CD4-positive, alpha-beta T cell treated with Interleukin-17A for 4 hours (primary cell): ENCODE data around the gene VSTM1.
"Not testable (repeated sequence)": the region's sequence is repeated elsewhere in the genome, so short reads cannot be mapped to it uniquely, and the experiment has no call there.

Experiments
- DNase-seq: peaks from one replicate; pipeline ENCODE4 v3.0.0-alpha.2; 2020; ENCODE audit warnings: mixed read lengths

The VSTM1 gene, protein sequence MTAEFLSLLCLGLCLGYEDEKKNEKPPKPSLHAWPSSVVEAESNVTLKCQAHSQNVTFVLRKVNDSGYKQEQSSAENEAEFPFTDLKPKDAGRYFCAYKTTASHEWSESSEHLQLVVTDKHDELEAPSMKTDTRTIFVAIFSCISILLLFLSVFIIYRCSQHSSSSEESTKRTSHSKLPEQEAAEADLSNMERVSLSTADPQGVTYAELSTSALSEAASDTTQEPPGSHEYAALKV

DNA sequence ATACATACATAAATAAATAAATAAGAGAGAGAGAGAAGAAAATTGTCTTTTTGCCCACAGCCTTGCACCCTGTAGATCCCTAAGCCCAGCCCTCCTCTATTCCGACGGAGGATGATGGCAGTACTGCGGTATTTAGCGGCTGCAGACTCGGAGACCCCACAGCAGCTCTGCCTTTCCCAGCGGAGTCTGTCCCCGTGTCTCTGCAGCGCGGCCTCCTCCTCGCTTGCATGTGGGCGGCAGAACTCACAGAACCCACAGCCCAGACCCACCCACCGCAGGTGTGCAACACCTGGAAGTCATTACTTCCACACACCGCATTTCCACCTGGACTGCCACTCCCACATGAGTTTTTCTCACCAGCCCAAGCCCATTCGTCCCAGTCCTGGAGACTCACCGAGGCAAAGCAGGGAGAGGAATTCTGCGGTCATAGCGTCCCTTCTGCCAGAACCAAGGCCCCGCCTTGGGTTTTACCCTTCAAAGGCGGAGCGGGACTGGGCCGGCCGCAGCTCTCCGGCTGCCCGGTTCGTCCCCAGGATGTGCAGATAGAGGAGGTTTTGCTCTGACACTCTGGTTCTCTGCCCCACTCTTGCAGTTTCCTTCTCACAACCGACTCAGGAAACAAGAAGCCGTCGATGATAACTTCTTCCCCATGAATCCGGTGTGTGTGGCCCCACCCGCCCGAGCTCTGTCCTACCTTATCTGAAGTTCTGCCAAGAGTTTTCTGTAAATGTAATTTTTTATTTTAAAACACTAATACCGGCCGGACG is at the start of gene VSTM1:
VSTM1 (minus strand) TSS at position 548 of the 767 bp plus-strand sequence; CDS start at position 428, 120 bp downstream.
- DNase-seq: no peak

DNA sequence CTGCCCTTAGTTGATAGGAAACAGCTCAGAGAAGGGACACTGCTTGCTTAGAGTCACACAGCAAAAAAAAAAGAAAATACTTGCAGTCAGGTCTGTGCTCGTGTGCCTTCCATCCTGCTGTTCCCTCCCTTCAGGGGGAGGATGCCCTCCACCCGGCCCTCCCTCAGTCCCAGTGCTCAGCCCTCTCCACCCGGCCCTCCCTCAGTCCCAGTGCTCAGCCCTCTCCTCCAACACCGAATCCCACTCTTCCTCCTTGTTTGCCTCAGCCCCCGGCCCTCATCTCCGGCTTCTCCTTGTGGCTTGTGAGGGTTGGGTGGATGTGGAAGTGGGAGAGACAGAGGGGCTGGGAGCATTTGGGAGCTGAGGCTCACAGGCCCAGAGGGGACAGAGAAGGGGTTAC is 46.0 kb upstream of the VSTM1 start:
- DNase-seq: no peak

DNA sequence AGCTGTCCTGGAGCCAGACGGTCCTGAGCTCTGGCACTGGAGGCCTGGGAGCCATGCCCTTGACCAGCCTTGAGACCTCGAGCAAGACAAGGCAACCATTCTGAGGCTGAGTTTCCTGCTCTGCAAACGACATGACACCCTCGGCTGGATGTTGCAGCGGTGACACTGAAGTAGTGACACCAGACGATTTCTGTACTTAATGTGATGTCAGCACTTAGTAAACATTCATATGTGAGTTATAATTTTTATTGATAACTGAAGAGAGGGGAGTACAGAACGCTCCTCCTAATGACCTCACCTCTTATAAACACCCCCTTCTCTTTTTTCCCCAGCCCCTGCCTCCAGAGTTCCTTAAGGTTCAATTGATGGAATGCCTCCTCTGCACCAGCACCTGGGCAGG is 44.8 kb upstream of the VSTM1 start:
- no peak for DNase-seq

DNA sequence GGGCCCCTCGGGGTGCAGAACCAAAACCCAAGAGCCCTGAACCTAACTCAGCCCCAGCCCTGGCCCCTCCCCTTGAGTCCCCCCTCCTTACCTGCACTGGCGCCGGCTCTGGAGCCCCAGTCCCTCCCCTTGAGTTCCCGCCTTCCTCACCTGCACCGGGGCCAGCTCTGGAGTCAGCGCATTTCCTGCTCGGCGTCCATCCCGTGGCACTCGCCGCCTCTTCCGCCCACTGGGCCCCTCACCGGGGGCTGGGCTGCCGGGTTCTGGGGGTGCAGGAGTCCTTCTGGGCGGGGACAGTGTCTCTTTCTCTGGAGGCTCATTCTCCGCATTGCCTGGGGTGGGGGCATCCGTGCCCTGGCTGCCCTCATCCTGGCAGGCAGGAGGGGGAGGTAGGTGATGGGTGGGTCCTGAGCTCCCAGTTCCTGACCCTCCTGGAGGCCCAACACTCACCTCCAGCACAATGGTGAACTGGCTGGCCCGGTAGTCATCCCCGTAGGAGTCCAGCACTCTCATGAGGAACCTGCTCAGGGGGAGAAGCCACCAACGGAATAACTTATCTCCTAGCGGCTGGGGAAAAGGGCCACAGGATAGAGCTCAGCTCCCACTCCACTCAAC is 44.3 kb upstream of the VSTM1 start:
- DNase-seq: no peak

DNA sequence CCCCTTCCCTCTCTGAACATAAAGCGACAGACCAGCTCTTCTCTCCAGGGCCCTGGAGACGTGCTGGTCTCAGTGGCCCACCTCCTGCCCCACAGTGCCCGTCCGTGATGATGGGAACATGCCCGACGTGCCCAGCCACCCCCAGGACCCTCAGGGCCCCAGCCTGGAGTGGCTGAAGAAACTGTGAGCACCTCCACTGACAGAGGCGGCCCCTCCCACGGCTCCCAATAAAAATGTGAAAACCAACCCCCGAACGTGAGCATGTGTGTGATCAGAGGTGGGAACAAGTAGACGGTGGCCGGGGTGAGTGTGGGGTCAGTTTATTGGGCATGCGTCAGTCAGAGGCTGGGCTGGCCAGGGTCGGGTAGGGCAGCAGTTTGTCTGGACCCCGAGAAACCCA is 43.0 kb upstream of the VSTM1 start:
- no peak for DNase-seq

DNA sequence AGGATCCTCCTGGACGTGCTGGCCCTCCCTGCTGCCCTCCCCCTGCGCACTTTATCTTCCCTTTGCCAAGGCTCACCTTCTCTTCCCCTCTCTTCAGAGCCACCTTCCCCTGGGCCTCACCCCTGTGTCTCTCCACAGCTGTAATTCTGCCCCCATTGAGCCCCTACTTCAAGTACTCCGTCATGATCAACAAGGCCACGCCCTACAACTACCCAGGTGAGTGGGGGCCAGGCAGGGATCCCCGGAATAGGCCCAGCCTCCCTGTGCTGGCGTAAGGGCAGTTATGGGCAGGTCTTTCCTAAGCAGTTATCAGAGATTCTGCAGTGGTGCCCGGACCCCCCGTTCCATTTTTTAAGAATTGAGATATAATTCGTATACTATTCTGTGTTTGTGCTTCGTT is 42.1 kb upstream of the VSTM1 start:
- no peak for DNase-seq

DNA sequence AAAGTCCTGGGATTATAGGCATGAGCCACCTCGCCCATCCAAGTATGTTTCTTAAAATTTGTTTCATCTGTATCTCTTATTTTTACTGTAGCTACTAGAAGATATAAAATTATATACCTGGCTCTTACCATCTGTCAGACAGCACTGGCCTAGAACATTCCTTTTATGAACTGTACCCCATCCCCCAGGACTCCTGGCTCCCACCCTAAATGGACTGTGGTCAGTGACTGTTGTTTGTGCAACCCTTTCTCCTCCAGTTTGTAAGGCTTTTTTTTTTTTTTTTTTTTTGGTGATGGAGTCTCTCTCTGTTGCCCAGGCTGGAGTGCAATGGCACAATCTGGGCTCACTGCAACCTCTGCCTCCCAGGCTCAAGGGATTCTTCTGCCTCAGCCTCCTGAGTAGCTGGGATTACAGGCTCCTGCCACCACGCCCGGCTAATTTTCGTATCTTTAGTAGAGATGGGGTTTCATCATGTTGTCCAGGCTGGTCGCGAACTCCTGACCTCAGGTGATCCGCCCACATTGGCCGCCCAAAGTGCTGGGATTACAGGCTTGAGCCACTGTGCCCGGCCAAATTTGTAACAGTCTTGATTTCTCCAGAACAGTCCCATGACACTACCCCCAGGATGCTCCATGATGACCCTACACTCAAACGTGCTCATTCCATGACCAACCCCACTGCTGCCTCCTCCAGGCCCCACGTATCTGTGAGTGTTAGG is 41.5 kb upstream of the VSTM1 start:
- no peak for DNase-seq

DNA sequence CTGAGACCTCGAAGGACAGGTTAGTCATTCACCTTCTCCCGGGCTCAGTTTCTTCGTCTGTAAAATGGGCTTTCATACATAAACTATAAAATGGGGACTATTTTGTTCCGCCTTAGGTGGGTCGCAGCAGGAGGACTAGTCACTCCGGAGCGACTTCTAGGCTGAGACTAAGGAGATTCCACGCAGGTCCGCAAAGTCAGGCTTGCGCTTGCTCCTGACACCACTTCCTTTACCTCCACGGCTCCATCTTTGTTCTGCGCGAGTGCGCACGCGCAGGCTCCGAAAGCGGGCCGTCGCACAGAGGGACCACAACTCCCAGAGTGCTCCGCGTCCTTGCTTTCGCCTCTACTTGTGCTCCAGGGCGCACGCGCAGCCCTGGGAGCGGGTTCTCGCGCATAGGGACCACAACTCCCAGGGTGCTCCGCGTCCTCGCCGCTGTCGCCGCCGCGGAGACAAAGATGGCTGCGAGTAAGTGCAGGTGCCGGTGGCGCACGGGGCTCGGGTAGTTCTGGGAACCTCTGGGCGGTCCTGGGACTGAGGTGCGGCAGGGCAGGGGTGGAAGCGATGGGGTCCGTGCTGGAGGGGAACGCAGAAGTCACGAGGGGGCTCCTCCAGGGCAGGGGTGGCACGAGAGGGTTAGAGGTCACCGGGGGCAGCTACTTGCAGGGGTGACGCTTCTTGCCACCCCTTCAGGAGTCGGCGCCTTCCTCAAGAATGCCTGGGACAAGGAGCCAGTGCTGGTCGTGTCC is 38.9 kb upstream of the VSTM1 start, which contains the start of gene NDUFA3:
NDUFA3 (plus strand) TSS at position 435 of the 749 bp plus-strand sequence; CDS start at position 459, 24 bp downstream.
- DNase-seq: peak; percentile 97

DNA sequence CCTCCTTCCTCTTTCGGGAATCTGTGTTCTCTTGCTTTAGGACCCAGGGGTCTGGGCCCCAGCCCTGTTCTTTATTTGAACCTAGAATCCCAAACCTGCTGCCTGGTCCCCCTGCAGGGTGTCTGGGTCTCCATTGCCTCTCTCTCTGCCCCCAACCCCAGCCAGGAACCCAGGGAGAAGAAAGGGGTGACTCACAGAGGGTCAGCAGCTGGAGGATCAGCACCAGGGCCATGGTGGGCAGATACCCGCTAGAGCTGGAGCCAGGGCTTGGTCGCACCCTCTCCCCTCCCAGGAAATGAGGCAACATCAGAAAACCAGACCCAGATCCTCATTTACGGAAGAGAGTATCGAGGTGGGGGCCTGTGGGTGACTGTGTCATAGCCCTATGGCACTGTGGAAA is 36.9 kb upstream of the VSTM1 start, which contains the start of gene OSCAR:
OSCAR (minus strand) TSS at position 243 of the 400 bp plus-strand sequence; CDS start at position 232, 11 bp downstream.
- no peak for DNase-seq

DNA sequence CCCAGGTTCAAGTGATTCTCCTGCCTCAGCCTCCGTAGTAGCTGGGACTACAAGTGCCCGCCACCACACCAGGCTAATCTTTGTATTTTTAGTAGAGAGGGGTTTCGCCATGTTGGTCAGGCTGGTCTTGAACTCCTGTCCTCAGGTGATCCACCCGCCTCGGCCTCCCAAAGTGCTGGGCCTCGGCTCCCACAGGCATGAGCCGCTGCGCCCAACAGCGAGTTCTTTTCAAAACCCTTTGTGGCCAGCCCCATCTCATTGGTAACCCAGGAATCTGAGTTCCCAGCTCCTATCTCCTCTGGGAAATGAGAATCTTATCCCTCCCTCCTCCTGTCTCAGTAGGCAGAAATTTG is 36.2 kb upstream of the VSTM1 start:
- not testable (repeated sequence) for DNase-seq

DNA sequence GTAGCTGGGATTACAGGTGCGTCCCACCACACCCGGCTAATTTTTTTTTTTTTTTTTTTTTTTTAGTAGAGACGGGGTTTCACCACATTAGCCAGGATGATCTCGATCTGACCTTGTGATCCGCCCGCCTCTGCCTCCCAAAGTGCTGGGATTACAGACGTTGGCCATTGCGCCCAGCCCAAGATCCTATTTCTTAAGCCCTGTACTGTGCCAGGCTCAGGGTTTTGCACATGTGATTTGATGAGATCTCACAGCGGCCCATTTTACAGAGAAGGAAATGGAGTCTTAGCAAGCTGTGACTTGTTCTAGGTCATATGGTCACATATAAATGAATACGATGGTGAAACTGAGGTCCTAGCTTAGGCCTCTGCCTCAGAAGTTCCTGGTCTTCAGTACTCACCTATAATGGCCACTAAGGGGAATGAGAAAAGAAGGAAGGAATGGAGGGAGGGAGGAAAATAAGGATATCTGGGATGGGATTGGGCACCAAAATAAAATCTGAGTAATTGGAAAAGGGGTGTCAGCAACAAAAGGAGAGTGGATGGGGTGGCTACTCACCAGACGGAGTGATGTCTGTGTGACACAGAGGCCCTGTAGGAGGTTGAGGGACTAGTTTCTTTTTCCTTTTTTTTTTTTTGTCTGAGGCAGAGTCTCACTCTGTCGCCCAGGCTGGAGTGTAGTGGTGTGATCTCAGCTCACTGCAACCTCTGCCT is 35.6 kb upstream of the VSTM1 start:
- no peak for DNase-seq

DNA sequence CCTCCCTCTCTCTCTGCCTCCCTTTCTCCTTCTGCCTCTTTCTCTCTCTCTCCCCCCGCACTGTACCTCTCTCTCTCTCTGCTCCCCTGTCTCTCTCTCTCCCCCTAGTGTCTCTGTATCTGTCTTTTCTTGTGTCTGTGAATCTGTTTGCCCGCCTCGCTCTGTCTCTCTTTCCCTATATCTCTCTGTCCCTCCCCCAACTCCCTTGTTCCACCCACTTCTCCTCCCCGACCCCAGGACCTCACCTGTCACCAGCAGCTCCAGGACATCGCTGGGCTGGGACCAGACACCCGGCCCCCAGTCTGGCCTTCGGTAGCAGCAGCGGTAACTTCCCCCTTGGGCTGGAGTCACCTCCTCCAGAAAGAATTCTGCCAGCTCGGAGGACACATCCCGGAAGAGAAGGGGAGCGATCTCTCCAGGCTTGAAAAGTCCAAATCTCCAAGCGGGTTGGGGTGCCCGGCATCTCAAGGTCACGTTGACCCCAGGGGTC is 33.0 kb upstream of the VSTM1 start:
- peak; percentile 28 for DNase-seq

DNA sequence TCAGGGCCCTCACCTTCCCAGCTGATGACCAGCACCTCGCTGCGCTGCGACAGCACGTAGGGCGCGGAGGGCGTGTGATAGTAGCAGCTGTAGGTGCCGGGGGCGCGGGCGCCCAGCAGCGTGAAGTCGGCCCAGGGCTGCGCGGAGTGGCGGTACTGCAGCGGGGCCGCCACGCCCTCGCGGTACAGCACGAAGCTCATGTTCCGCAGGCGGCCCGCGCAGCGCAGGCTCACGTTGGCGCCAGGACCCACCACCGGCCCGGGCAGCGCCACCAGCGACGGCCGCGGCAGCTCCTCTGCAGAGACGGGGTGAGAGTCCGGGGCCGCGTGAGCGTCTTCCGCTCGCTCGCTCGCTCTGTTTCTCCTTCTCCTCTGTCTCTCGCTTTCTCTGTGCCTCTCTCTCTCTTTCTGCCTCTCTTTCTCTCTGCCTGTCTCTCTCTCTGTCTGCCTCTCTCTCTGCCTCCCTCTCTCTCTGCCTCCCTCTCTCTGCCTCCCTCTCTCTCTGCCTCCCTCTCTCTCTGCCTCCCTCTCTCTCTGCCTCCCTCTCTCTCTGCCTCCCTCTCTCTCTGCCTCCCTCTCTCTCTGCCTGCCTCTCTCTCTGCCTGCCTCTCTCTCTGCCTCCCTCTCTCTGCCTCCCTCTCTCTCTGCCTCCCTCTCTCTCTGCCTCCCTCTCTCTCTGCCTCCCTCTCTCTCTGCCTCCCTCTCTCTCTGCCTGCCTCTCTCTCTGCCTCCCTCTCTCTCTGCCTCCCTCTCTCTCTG is 32.3 kb upstream of the VSTM1 start:
- peak; percentile 72 for DNase-seq

DNA sequence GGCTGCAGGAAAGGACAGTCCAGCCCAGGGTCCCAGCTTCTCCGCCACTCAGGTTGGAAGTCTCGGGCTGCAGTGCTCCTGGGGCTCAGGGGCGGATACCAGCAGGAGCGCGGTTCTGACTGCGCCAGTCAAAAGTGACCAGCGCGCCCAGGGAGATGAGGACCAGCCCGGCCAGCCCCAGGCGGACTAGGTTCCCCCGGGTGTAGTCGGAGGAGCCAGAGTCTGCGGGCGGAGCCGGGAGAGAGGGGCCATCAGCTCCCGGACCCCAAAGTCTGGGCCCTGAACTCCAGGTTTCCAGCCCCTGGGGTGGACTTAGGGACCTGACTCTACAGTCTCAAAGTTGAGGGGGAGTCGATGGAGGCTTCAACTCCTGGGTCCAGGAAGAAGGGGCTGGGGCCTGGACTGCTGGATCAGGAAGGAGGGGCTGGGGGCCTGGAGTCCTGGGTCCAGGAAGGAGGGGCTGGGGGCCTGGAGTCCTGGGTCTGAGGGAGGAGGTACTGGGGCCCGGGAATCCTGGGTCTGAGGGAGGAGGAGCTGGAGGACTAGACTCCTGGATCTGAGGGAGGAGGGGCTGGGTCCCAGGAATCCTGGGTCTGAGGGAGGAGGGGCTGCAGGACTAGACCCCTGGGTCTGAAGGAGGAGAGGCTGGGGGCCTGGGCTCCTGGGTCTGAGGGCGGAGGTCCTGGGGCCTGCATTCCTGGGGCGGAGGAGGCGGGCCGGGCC is 31.6 kb upstream of the VSTM1 start:
- no peak for DNase-seq

DNA sequence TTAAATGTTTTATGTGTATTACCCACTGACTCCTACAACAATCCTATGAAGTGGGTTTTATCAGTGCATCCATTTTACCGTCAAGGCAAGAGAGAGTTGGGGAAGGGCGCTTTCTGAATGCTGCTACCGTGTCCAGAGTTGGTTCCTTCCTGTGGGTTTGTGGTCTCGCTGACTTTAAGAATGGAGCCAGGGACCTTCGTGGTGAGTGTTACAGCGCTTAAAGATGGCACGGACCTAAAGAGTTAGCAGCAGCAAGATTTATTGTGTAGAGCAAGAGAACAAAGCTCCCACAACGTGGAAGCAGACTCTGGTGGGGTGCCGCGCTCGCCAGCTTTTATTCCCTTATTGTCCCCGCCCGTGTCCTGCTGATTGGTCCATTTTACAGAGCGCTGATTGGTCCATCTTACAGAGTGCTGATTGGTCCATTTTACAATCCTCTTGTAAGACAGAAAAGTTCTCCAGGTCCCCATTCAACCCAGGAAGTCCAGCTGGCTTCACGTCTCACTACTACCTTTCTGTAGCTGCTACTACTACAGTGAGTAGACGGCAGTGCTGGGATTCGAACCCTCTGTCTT is 30.8 kb upstream of the VSTM1 start:
- no peak for DNase-seq

DNA sequence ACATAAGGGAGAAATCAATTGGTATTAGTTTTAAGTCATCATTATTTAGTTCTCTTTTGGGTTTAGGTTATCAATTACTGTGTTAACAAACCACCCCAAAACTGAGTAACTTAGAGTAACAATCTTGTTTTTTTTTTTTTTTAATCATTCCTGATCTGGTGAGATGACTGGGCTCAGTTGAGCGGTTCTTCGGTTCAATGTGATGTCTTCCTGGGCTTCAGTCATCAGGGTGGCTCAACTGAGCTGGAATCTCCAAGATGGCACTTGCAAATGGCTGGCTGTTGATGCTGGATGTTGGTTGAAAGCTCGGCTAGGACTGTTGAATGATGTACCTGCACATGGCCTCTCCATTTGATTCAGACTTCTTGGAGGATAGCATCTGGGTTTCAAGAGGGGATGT is 20.7 kb upstream of the VSTM1 start:
- no peak for DNase-seq

DNA sequence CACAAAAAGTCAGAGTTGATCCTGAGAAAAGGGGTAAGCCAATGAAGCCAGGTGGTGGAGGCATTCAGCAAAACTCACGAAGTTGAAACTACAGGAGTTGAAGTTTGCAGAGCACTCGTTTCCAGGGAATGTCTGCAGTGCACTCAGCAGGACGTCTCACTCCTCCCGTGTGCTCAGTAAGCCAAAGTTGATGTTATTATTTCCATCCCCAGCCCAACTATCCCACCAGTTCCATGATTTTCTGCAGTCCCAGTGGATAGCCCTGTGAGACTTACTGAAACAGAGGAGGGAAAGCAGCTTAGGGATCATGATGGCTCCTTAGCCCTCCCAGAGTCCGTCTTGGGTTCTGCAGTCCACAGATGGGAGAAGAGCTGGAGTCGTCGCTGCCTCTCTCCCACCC is 17.3 kb upstream of the VSTM1 start, which contains the start of gene TARM1:
TARM1 (minus strand) TSS at position 334 of the 400 bp plus-strand sequence; CDS start at position 309, 25 bp downstream.
- no peak for DNase-seq

DNA sequence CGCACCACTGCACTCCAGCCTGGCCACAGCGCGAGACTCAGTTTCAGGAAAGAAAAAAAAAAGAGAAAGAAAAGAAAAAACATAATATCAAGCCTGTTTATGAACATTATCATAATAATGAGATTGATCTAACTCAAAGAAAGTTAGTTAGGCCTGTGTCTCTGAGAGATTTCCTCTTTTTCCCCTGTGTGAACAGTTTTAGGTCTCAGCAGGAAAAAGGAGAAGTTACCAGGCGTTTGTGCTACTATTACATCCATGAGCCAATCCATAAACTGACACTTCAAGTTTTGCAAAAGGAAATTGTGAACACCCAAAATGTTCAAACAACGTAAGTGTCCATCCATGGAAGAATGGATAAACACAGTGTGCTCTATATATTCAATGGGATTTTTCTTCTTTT is 13.6 kb upstream of the VSTM1 start:
- no peak for DNase-seq

DNA sequence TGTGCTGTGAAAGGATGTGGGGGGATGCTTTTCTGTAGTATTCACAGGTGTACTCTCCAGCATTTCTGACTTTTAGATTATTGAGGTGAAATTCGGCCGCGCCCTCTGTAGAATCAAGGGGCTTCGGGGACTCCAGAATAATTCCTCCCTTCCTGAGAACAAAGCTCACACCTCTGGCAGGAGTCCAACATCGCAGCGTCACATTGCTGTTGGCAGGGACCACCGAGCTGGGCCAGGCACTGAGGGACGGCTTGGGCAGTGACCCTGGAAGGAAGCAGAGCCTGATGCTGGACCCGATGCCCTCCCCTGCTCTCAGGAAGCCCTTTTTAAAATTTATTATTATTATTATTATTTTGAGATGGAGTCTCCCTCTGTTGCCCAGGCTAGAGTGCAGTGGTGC is 11.2 kb upstream of the VSTM1 start:
- no peak for DNase-seq

DNA sequence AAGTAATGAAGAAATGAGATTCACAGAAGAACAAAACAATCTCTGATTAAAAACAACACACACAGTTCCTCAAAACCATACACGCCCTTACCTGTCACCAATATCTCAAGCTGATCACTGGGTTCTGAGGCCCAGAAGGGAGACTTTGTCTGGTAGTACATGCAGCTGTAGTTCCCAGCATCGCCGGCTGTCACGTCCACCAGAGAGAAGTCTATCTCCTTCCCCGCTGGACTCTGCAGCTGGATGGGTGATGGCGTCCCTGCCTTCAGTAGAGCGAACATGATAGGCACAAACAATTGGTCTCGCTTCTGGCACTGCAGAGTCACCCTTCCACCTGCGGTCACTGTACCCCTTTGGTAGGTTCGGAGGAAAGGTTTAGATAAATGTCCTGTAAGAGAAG is 10.1 kb upstream of the VSTM1 start:
- no peak for DNase-seq
